Measurements from ENCODE around the gene COL1A1. TPM values are rescaled to one million over a fixed set of nuclear protein-coding genes. Genes with fewer than 3 reads are reported as not detected.

COL1A1 gene
- total RNA-seq, 6 donors from 2014 or later, result 15.4 to 555 (median 117) TPM

GRCh38 chr17:50205111-50205962 lies 3.9 kb upstream of the COL1A1 start:
- Histone ChIP-seq H3K36me3 (no peaks in the 10 kb centered on the region), H3K4me1 (peaks cover 10 to 30% (median 21%) of the 10 kb centered on the region in 4 donors), H3K27me3 (peaks cover 0 to 10% (median 3%) of the 10 kb centered on the region in 4 donors), H3K4me3 (no peak overlapping the region), H3K9me3 (no peaks in the 10 kb centered on the region), H3K27ac (peak overlapping the region in 3 of 4 donors; percentile 8 to 52 (median 41))
- ATAC-seq (ENCODE audit: low FRiP score in 2 of 2) (no peak), DNase-seq (no peak)
- WGBS, 2 donors, result 57 to 67% methylated on average over 10 of the region's 10 CpGs
- TF ChIP-seq CTCF (IDR thresholded peaks at IDR 0.05), result no peak
- TF ChIP-seq POLR2A (IDR thresholded peaks at IDR 0.05), result no peak
- TF ChIP-seq POLR2AphosphoS5 (IDR thresholded peaks at IDR 0.05), result no peak
- no peak for TF ChIP-seq EP300 (IDR thresholded peaks at IDR 0.05)

- Histone ChIP-seq H3K4me1 (peaks cover 18 to 36% (median 25%) of the 10 kb centered on the region in 4 donors), H3K27ac (peak overlapping the region in 1 of 4 donors; percentile 40), H3K36me3 (no peaks in the 10 kb centered on the region), H3K9me3 (no peaks in the 10 kb centered on the region), H3K27me3 (peaks cover 0 to 10% (median 3%) of the 10 kb centered on the region in 4 donors), H3K4me3 (no peak overlapping the region)
- no peak for ATAC-seq (ENCODE audit: low FRiP score in 2 of 2)
- no peak for TF ChIP-seq POLR2A (IDR thresholded peaks at IDR 0.05)
- no peak for TF ChIP-seq EP300 (IDR thresholded peaks at IDR 0.05)
- TF ChIP-seq CTCF (IDR thresholded peaks at IDR 0.05), result no peak
- TF ChIP-seq POLR2AphosphoS5 (IDR thresholded peaks at IDR 0.05), result no peak
- 71 to 83% methylated on average over 3 of the region's 3 CpGs for WGBS, 2 donors
- no peak for DNase-seq
Measured at GRCh38 chr17:50204431-50204830, 3.0 kb upstream of the COL1A1 start.

- Histone ChIP-seq H3K36me3 (no peaks in the 10 kb centered on the region), H3K27ac (peak overlapping the region in 1 of 4 donors; percentile 40), H3K27me3 (peaks cover 0 to 10% (median 3%) of the 10 kb centered on the region in 4 donors), H3K9me3 (no peaks in the 10 kb centered on the region), H3K4me1 (peaks cover 18 to 33% (median 30%) of the 10 kb centered on the region in 4 donors), H3K4me3 (no peak overlapping the region)
- peak in 1 of 2 donors; percentile 8 for ATAC-seq (ENCODE audit: low FRiP score in 2 of 2)
- TF ChIP-seq EP300 (IDR thresholded peaks at IDR 0.05) (no peak), POLR2AphosphoS5 (IDR thresholded peaks at IDR 0.05) (no peak)
- no peak for DNase-seq
- 72 to 78% methylated on average over 7 to 13 of the region's 13 CpGs for WGBS, 2 donors
Measured at GRCh38 chr17:50203604-50204345, 2.3 kb upstream of the COL1A1 start.

- Histone ChIP-seq H3K9me3 (no peaks in the 10 kb centered on the region), H3K4me3 (no peak overlapping the region), H3K36me3 (no peaks in the 10 kb centered on the region), H3K27me3 (peaks cover 0 to 10% (median 3%) of the 10 kb centered on the region in 4 donors), H3K4me1 (peaks cover 18 to 40% (median 31%) of the 10 kb centered on the region in 4 donors), H3K27ac (peak overlapping the region in 1 of 4 donors; percentile 40)
- DNase-seq (peak in 1 of 2 donors; percentile 69), ATAC-seq (ENCODE audit: low FRiP score in 2 of 2) (peak in 1 of 2 donors; percentile 5)
- 52 to 64% methylated on average over 14 of the region's 14 CpGs for whole genome bisulfite sequencing, 2 donors
- TF ChIP-seq EP300 (IDR thresholded peaks at IDR 0.05) (no peak), CTCF (IDR thresholded peaks at IDR 0.05) (no peak), POLR2A (IDR thresholded peaks at IDR 0.05) (no peak), POLR2AphosphoS5 (IDR thresholded peaks at IDR 0.05) (no peak)
Measured at GRCh38 chr17:50203086-50203485, 1.7 kb upstream of the COL1A1 start.
